Ishikawa (cell line): ENCODE results near the gene ACTC1.

ENCODE experiments used
- CEBPB ChIP-seq: IDR thresholded peaks from 2 replicates; pipeline ENCODE4 v1.6.1; 2012
- CREB1 ChIP-seq: IDR thresholded peaks from 2 replicates; pipeline ENCODE4 v1.6.1; 2012; ENCODE audit warnings: low read depth
- EGR1 ChIP-seq: IDR thresholded peaks from 2 replicates; pipeline ENCODE4 v1.6.1; 2012
- EP300 ChIP-seq: IDR thresholded peaks from 2 replicates; pipeline ENCODE4 v1.6.1; 2012; ENCODE audit warnings: borderline replicate concordance
- FOXM1 ChIP-seq: IDR thresholded peaks from 2 replicates; pipeline ENCODE4 v1.6.1; 2012; ENCODE audit warnings: low read depth, borderline replicate concordance
- RAD21 ChIP-seq: IDR thresholded peaks from 2 replicates; pipeline ENCODE4 v1.6.1; 2012; ENCODE audit warnings: low read depth
- TAF1 ChIP-seq: IDR thresholded peaks from 2 replicates; pipeline ENCODE4 v1.6.1; 2012; ENCODE audit warnings: low read depth, mild to moderate bottlenecking
- TEAD4 ChIP-seq: IDR thresholded peaks from 2 replicates; pipeline ENCODE4 v1.6.1; 2012
- YY1 ChIP-seq: IDR thresholded peaks from 2 replicates; pipeline ENCODE4 v1.6.1; 2012; ENCODE audit warnings: low read depth
- TF ChIP-seq, protein P1 (sequence below): IDR thresholded peaks from 2 replicates; pipeline ENCODE4 v1.6.1; 2012
- TF ChIP-seq, protein P2 (sequence below): IDR thresholded peaks from 2 replicates; pipeline ENCODE4 v1.6.1; 2012; ENCODE audit warnings: low read depth, mild to moderate bottlenecking

DNA sequence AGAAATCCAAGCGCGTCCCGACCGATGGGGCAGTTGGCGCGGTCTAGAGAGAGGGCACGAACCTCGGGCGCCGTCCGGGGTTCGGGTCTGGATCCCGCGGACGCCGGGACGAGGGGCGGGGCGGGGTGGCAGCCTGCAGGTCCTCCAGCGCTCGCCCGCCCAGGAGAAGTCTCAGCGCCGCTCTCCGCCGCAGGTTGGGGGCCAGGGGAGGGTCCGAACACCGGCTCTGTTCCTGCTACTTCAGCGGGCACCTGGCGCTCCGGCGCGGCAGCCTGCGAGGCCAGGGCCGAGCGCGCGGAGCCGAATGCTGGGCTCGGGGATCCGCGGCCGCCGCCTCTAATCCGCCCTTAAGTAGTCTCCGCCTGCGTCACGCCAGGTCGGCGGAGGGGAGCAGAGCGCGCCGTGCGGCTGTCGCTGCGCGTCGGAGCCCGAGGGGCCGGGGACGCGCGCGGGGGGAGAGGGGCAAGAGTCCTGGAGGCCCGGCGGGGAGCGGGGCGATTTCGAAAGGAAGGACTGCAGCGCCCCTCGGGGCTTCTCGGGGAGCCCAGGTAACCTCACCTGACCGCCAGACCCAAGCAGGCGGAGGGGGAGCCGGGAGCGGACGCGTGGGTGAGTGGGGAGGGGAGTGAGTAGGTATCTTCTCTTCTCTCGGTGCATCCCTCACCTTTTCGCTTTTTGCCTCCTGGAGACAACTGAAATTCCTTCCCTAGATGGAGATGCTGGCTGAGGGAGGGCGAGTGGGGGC, 40.5 kb downstream of the ACTC1 start, which contains the start of gene GJD2:
- no peak for TF ChIP-seq TAF1
- no peak for TF ChIP-seq TEAD4
- TF ChIP-seq YY1, result no peak
- no peak for TF ChIP-seq CEBPB
- TF ChIP-seq EP300, result no peak
- TF ChIP-seq, protein P1, sequence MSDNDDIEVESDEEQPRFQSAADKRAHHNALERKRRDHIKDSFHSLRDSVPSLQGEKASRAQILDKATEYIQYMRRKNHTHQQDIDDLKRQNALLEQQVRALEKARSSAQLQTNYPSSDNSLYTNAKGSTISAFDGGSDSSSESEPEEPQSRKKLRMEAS, result no peak
- TF ChIP-seq, protein P2, sequence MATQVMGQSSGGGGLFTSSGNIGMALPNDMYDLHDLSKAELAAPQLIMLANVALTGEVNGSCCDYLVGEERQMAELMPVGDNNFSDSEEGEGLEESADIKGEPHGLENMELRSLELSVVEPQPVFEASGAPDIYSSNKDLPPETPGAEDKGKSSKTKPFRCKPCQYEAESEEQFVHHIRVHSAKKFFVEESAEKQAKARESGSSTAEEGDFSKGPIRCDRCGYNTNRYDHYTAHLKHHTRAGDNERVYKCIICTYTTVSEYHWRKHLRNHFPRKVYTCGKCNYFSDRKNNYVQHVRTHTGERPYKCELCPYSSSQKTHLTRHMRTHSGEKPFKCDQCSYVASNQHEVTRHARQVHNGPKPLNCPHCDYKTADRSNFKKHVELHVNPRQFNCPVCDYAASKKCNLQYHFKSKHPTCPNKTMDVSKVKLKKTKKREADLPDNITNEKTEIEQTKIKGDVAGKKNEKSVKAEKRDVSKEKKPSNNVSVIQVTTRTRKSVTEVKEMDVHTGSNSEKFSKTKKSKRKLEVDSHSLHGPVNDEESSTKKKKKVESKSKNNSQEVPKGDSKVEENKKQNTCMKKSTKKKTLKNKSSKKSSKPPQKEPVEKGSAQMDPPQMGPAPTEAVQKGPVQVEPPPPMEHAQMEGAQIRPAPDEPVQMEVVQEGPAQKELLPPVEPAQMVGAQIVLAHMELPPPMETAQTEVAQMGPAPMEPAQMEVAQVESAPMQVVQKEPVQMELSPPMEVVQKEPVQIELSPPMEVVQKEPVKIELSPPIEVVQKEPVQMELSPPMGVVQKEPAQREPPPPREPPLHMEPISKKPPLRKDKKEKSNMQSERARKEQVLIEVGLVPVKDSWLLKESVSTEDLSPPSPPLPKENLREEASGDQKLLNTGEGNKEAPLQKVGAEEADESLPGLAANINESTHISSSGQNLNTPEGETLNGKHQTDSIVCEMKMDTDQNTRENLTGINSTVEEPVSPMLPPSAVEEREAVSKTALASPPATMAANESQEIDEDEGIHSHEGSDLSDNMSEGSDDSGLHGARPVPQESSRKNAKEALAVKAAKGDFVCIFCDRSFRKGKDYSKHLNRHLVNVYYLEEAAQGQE, result no peak
- no peak for TF ChIP-seq RAD21
- no peak for TF ChIP-seq FOXM1
- no peak for TF ChIP-seq CREB1
- TF ChIP-seq EGR1, result no peak
